ENCODE data around the gene PRR11. TPM values are rescaled to one million over a fixed set of nuclear protein-coding genes. Genes with fewer than 3 reads are reported as not detected.

PRR11 gene
- total and polyA plus RNA-seq, 2 donors (not counting 1 experiment from before 2014, with no cell fraction given), result 6.1 to 18.9 TPM

DNA sequence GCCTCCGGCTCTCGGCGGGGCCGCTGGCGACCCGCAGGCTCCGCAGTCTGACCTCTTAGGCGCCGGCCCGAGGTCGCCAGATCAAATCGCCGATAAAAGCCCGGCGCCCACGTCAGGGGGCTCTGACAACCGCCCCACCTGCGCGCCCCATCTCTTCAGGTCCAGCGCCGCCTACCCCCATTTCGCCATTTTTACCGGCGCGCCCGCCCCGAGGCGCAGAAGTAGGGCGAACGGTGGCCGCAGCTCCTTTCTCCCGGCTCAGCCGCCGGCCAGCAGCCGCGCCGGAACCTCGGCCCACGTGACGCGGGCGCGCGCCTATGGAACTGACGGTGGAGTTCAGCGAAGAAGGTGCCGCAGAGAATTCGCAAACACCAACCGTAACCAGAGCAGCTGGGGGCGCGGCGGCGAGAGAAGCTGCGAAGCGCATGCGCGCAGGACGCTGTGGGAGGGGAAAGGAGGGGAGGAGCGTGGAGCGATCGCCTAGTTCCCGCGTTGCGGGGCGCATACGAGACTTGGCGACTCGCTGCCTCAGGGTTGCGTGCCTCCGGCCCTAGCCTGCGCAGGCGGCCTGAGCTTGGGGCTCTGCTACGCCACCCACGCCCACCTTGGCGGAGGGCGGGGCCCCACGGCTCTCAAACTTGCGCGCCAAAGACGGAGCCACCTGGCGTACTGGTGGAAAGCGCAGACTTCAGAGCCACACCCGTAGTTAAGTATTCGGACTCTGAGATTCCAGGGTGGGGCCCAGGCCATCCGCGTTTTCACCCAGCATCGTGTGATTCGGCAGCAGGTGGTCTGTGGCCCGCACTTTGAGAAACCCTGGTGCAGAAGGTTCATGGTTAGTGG, 48.9 kb upstream of the PRR11 start, which contains the start of gene TRIM37:
TRIM37 (minus strand) TSS at position 418 of the 843 bp plus-strand sequence. CDS start 419 bp downstream, outside the sequence.
- H3K27me3 ChIP-seq (ENCODE audit: control insufficient read depth, insufficient read depth, low read length), result no peaks in the 10 kb centered on the region
- peak within 1 kb of the TSS; percentile 94 for H3K27ac ChIP-seq (ENCODE audit: insufficient read depth, low read length)
- no peaks in the 10 kb centered on the region for H3K9me3 ChIP-seq (ENCODE audit: control insufficient read depth, insufficient read depth, low read depth, low read length)
- peak within 1 kb of the TSS; percentile 98 for H3K4me2 ChIP-seq (ENCODE audit: extremely low read depth, insufficient read depth, low read length)
- no peaks in the 10 kb centered on the region for H3K36me3 ChIP-seq (ENCODE audit: control insufficient read depth, insufficient read depth, low read length)
- no peaks in the 10 kb centered on the region for H4K20me1 ChIP-seq (ENCODE audit: control insufficient read depth, extremely low read depth, insufficient read depth, low read length)
- peaks cover 27% of the 10 kb centered on the region for H3K79me2 ChIP-seq (ENCODE audit: control insufficient read depth, insufficient read depth, low read length)
- peaks cover 4% of the 10 kb centered on the region for H3K4me1 ChIP-seq (ENCODE audit: control insufficient read depth, extremely low read depth, insufficient read depth, low read length)
- H2AFZ ChIP-seq (ENCODE audit: low read length), result peak within 1 kb of the TSS; percentile 96
- TF ChIP-seq EZH2 (IDR thresholded peaks at IDR 0.05; ENCODE audit: low read length, missing control alignments), result no peak
- TF ChIP-seq, protein P1, sequence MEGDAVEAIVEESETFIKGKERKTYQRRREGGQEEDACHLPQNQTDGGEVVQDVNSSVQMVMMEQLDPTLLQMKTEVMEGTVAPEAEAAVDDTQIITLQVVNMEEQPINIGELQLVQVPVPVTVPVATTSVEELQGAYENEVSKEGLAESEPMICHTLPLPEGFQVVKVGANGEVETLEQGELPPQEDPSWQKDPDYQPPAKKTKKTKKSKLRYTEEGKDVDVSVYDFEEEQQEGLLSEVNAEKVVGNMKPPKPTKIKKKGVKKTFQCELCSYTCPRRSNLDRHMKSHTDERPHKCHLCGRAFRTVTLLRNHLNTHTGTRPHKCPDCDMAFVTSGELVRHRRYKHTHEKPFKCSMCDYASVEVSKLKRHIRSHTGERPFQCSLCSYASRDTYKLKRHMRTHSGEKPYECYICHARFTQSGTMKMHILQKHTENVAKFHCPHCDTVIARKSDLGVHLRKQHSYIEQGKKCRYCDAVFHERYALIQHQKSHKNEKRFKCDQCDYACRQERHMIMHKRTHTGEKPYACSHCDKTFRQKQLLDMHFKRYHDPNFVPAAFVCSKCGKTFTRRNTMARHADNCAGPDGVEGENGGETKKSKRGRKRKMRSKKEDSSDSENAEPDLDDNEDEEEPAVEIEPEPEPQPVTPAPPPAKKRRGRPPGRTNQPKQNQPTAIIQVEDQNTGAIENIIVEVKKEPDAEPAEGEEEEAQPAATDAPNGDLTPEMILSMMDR (conservative IDR thresholded peaks at IDR 0.05 in 1 of 2, IDR thresholded peaks at IDR 0.05 in 1 of 2; ENCODE audit: low read depth in 1 of 2, low read length in 2 of 2), result no peak
- H3K9ac ChIP-seq (ENCODE audit: insufficient read depth, low read length), result peak within 1 kb of the TSS; percentile 96
- H3K4me3 ChIP-seq (replicated peaks in 1 of 4; ENCODE audit: control extremely low read depth in 1 of 4, insufficient read depth in 1 of 4, low read depth in 3 of 4, low read length in 4 of 4), result peak within 1 kb of the TSS; percentile 78 to 98 (median 83)
- DNase-seq (ENCODE audit: low read depth in 2 of 2), result peak; percentile 96 to 99

DNA sequence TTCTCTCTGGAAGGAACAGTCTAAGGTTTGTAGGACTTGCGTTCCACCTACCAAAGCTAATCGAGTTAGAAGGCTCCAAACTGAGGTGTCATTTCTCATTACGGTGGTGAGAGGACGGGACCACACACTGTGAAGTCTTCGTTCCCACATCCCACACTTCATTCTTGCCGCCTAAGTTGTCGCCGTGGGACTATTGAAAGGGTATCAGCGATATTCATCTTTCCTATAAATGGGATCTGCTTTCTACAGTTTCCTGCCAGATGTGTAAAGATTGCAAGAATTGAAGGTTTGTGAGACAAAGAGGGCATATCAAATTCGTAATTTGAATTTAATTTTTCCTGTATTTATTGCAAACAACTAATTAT, 48.3 kb upstream of the PRR11 start:
- DNase-seq (ENCODE audit: low read depth in 2 of 2), result no peak
- H3K27ac ChIP-seq (ENCODE audit: insufficient read depth, low read length), result peak overlapping the region; percentile 94
- peak overlapping the region; percentile 96 for H2AFZ ChIP-seq (ENCODE audit: low read length)
- H3K9ac ChIP-seq (ENCODE audit: insufficient read depth, low read length), result peak overlapping the region; percentile 79
- no peaks in the 10 kb centered on the region for H3K9me3 ChIP-seq (ENCODE audit: control insufficient read depth, insufficient read depth, low read depth, low read length)
- TF ChIP-seq EZH2 (IDR thresholded peaks at IDR 0.05; ENCODE audit: low read length, missing control alignments), result no peak
- TF ChIP-seq, protein P1 (conservative IDR thresholded peaks at IDR 0.05 in 1 of 2, IDR thresholded peaks at IDR 0.05 in 1 of 2; ENCODE audit: low read depth in 1 of 2, low read length in 2 of 2), result no peak
- H3K27me3 ChIP-seq (ENCODE audit: control insufficient read depth, insufficient read depth, low read length), result no peaks in the 10 kb centered on the region
- H3K4me2 ChIP-seq (ENCODE audit: extremely low read depth, insufficient read depth, low read length), result peak overlapping the region; percentile 98
- peaks cover 27% of the 10 kb centered on the region for H3K79me2 ChIP-seq (ENCODE audit: control insufficient read depth, insufficient read depth, low read length)
- peak overlapping the region; percentile 78 to 98 (median 83) for H3K4me3 ChIP-seq (replicated peaks in 1 of 4; ENCODE audit: control extremely low read depth in 1 of 4, insufficient read depth in 1 of 4, low read depth in 3 of 4, low read length in 4 of 4)
- no peaks in the 10 kb centered on the region for H3K36me3 ChIP-seq (ENCODE audit: control insufficient read depth, insufficient read depth, low read length)
- H3K4me1 ChIP-seq (ENCODE audit: control insufficient read depth, extremely low read depth, insufficient read depth, low read length), result peaks cover 4% of the 10 kb centered on the region
- H4K20me1 ChIP-seq (ENCODE audit: control insufficient read depth, extremely low read depth, insufficient read depth, low read length), result no peaks in the 10 kb centered on the region

DNA sequence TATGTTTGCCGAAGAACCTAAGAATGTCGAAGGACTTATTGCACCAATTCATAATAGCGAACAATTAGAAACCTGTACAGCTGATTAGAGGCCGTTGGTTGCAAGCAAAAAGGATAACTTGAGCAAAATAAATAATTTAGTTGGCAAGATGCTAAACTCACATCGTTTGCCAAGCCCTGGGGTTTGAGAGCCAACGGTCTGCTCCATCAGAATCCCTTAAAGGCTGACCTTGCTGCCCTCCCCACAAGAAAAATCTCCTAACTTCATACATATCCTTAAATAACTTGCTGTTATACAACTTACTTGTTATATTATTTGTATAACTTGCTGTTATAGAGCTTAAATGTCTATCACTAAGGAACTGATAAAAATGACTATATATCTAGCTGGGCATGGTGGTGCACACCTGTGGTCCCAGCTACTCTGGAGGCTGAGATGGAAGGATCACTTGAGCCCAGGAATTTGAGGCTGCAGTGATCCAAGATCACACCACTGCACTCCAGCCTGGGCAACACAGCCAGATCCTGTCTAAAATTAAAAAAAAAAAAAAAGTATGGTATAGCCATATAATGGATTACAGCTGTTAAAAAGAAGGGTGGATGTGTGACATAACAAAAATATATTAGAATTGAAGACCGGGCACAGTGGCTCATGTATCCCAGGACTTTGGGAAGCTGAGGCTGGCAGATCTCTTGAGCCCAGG, 47.0 kb upstream of the PRR11 start:
- TF ChIP-seq, protein P1 (conservative IDR thresholded peaks at IDR 0.05 in 1 of 2, IDR thresholded peaks at IDR 0.05 in 1 of 2; ENCODE audit: low read depth in 1 of 2, low read length in 2 of 2), result no peak
- TF ChIP-seq EZH2 (IDR thresholded peaks at IDR 0.05; ENCODE audit: low read length, missing control alignments), result no peak
- H3K27ac ChIP-seq (ENCODE audit: insufficient read depth, low read length), result no peak overlapping the region
- DNase-seq (ENCODE audit: low read depth in 2 of 2), result no peak
- H3K79me2 ChIP-seq (ENCODE audit: control insufficient read depth, insufficient read depth, low read length), result peaks cover 23% of the 10 kb centered on the region
- no peaks in the 10 kb centered on the region for H4K20me1 ChIP-seq (ENCODE audit: control insufficient read depth, extremely low read depth, insufficient read depth, low read length)
- no peaks in the 10 kb centered on the region for H3K9me3 ChIP-seq (ENCODE audit: control insufficient read depth, insufficient read depth, low read depth, low read length)
- no peaks in the 10 kb centered on the region for H3K27me3 ChIP-seq (ENCODE audit: control insufficient read depth, insufficient read depth, low read length)
- peaks cover 4% of the 10 kb centered on the region for H3K4me1 ChIP-seq (ENCODE audit: control insufficient read depth, extremely low read depth, insufficient read depth, low read length)
- no peak overlapping the region for H3K9ac ChIP-seq (ENCODE audit: insufficient read depth, low read length)
- H3K36me3 ChIP-seq (ENCODE audit: control insufficient read depth, insufficient read depth, low read length), result no peaks in the 10 kb centered on the region
- no peak overlapping the region for H3K4me2 ChIP-seq (ENCODE audit: extremely low read depth, insufficient read depth, low read length)
- no peak overlapping the region for H2AFZ ChIP-seq (ENCODE audit: low read length)
- H3K4me3 ChIP-seq (replicated peaks in 1 of 4; ENCODE audit: control extremely low read depth in 1 of 4, insufficient read depth in 1 of 4, low read depth in 3 of 4, low read length in 4 of 4), result no peak overlapping the region

All from fibroblast of lung (primary cell).